Cerebellar cortex (tissue), 1 donor: ENCODE data around the gene TMEM248.
"Not testable (repeated sequence)": the region's sequence is repeated elsewhere in the genome, so short reads cannot be mapped to it uniquely, and the experiment has no call there.

Experiments used
- DNase-seq: peaks from one replicate; pipeline ENCODE4 v3.0.0-alpha.2; 2015; ENCODE audit warnings: low spot score

TMEM248 gene

GRCh38 chr7:67000601-67001258 lies 79.7 kb downstream of the TMEM248 start:
- DNase-seq: peak; percentile 45

- not testable (repeated sequence) for DNase-seq
These were observed 83.1 kb downstream of the TMEM248 start for GRCh38 chr7:67004145-67004544.

GRCh38 chr7:67006965-67007364 lies 85.9 kb downstream of the TMEM248 start:
- DNase-seq: no peak
